Progenitor cell of endocrine pancreas (in vitro differentiated cells): ENCODE results near the gene TEX14. TPM values are rescaled to one million over a fixed set of nuclear protein-coding genes. Genes with fewer than 3 reads are reported as not detected.

Experiments used
- DNase-seq: peaks from one replicate; pipeline ENCODE4 v3.0.0; 2021; ENCODE audit warnings: low spot score; ENCODE audit not compliant: unreplicated experiment
- H3K27ac Mint-ChIP-seq: 2 replicates; pipeline ENCODE4 v1.8.0; 2021; ENCODE audit warnings: mild to moderate bottlenecking, moderate library complexity, mixed read lengths
- H3K27me3 Mint-ChIP-seq: 2 replicates; pipeline ENCODE4 v1.8.0; 2021; ENCODE audit warnings: mixed read lengths
- H3K36me3 Mint-ChIP-seq: 2 replicates; pipeline ENCODE4 v1.8.0; 2022; ENCODE audit warnings: mixed read lengths; ENCODE audit not compliant: insufficient read depth
- H3K4me1 Mint-ChIP-seq: 2 replicates; pipeline ENCODE4 v1.8.0; 2021; ENCODE audit warnings: low read depth, mixed read lengths
- H3K4me3 Mint-ChIP-seq: 2 replicates; pipeline ENCODE4 v1.8.0; 2021; ENCODE audit warnings: low read depth, mild to moderate bottlenecking, moderate library complexity, mixed read lengths
- H3K9me3 Mint-ChIP-seq: 2 replicates; pipeline ENCODE4 v1.8.0; 2021; ENCODE audit warnings: low read depth, mixed read lengths
- CTCF ChIP-seq: fragments of 200-600 bp; sonication (generic); IDR thresholded peaks from one replicate; pipeline ENCODE4 v1.5.0; 2021; ENCODE audit warnings: antibody characterized with exemption, mild to moderate bottlenecking; ENCODE audit not compliant: unreplicated experiment
- long read RNA-seq: library from polyadenylated mRNA; unstranded; transcript quantifications from one replicate; pipeline ENCODE4 v2.0.0, GENCODE V29; 2020
- total RNA-seq: library from RNA; stranded (reverse); gene quantifications from 2 replicates; pipeline ENCODE4 v1.2.1, GENCODE V29; 2021

Gene TEX14
- total RNA-seq: 0.11 and 0.22 TPM in 2 replicates
- long read RNA-seq, partial matches to known transcripts: 0 of 1 reads
- long read RNA-seq, other reads (novel, unspliced or antisense): 1 of 1 reads

GRCh38 chr17:58691701-58692238, at the start of gene TEX14:
TEX14 (minus strand) TSS chr17:58692045; CDS start chr17:58652001, 40,044 bp downstream.
- DNase-seq: no peak
- no peak for TF ChIP-seq CTCF
- Mint-ChIP-seq H3K27ac (peak within 1 kb of the TSS; percentile 88), H3K4me1 (peaks cover 15% of the 10 kb centered on the region), H3K36me3 (peaks cover 4% of the 10 kb centered on the region), H3K4me3 (peak within 1 kb of the TSS; percentile 80), H3K9me3 (no peaks in the 10 kb centered on the region), H3K27me3 (no peaks in the 10 kb centered on the region)

- H3K9me3 Mint-ChIP-seq: no peaks in the 10 kb centered on the region
- H3K36me3 Mint-ChIP-seq: no peaks in the 10 kb centered on the region
- H3K4me1 Mint-ChIP-seq: no peaks in the 10 kb centered on the region
- no peaks in the 10 kb centered on the region for H3K27me3 Mint-ChIP-seq
- H3K27ac Mint-ChIP-seq: no peak overlapping the region
- no peak overlapping the region for H3K4me3 Mint-ChIP-seq
- TF ChIP-seq CTCF: no peak
- no peak for DNase-seq
These were observed 49.3 kb upstream of the TEX14 start for GRCh38 chr17:58741121-58741625.

- no peaks in the 10 kb centered on the region for H3K27me3 Mint-ChIP-seq
- DNase-seq: no peak
- peak overlapping the region; percentile 33 for H3K27ac Mint-ChIP-seq
- H3K4me1 Mint-ChIP-seq: no peaks in the 10 kb centered on the region
- TF ChIP-seq CTCF: no peak
- H3K4me3 Mint-ChIP-seq: no peak overlapping the region
- H3K36me3 Mint-ChIP-seq: peaks cover 2% of the 10 kb centered on the region
- no peaks in the 10 kb centered on the region for H3K9me3 Mint-ChIP-seq
These were observed 43.0 kb upstream of the TEX14 start for GRCh38 chr17:58734811-58735210.

GRCh38 chr17:58734040-58734439, 42.2 kb upstream of the TEX14 start:
- H3K36me3 Mint-ChIP-seq: peaks cover 2% of the 10 kb centered on the region
- H3K27me3 Mint-ChIP-seq: no peaks in the 10 kb centered on the region
- TF ChIP-seq CTCF: no peak
- H3K27ac Mint-ChIP-seq: no peak overlapping the region
- DNase-seq: no peak
- H3K4me3 Mint-ChIP-seq: no peak overlapping the region
- H3K4me1 Mint-ChIP-seq: no peaks in the 10 kb centered on the region
- H3K9me3 Mint-ChIP-seq: no peaks in the 10 kb centered on the region

- Mint-ChIP-seq H3K27ac (no peak overlapping the region), H3K36me3 (peaks cover 2% of the 10 kb centered on the region), H3K4me1 (no peaks in the 10 kb centered on the region), H3K4me3 (no peak overlapping the region), H3K9me3 (no peaks in the 10 kb centered on the region), H3K27me3 (no peaks in the 10 kb centered on the region)
- no peak for TF ChIP-seq CTCF
- DNase-seq: no peak
These were observed 39.1 kb upstream of the TEX14 start for GRCh38 chr17:58730937-58731336.
